Fibroblast of gingiva (primary cell): Measurements from ENCODE around the gene SLC37A3.
"Not testable (repeated sequence)": the region's sequence is repeated elsewhere in the genome, so short reads cannot be mapped to it uniquely, and the experiment has no call there.

Experiments
- DNase-seq: peaks from one replicate; pipeline ENCODE4 v3.0.0-alpha.2; 2011; ENCODE audit warnings: low read depth

Gene SLC37A3, protein sequence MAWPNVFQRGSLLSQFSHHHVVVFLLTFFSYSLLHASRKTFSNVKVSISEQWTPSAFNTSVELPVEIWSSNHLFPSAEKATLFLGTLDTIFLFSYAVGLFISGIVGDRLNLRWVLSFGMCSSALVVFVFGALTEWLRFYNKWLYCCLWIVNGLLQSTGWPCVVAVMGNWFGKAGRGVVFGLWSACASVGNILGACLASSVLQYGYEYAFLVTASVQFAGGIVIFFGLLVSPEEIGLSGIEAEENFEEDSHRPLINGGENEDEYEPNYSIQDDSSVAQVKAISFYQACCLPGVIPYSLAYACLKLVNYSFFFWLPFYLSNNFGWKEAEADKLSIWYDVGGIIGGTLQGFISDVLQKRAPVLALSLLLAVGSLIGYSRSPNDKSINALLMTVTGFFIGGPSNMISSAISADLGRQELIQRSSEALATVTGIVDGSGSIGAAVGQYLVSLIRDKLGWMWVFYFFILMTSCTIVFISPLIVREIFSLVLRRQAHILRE

GRCh38 chr7:140397784-140398750 is at the start of gene SLC37A3:
TSS of gene SLC37A3 (minus strand) at chr7:140398530. CDS start at chr7:140382526, 16,004 bp downstream.
- DNase-seq: peak; percentile 70

GRCh38 chr7:140447841-140448240 is 49.5 kb upstream of the SLC37A3 start:
- DNase-seq: no peak

DNA sequence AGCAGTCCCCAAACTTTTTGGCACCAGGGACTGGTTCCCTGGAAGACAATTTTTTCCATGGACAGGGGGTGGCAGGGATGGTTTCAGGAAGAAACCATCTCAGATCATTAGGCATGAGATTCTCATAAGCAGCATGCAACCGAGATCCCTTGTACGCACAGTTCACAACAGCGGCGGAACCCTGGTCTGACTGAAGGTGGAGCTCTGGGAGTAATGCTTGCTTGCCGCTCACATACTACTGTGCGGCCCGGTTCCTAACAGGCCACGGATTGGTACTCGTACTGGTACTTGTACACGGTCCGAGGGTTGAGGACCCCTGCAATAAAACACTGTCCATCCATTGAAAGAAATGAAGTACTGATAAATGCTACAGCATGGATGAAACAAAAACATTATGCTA is 48.1 kb upstream of the SLC37A3 start:
- DNase-seq: no peak

GRCh38 chr7:140441519-140441918 is 43.2 kb upstream of the SLC37A3 start:
- no peak for DNase-seq

- DNase-seq: no peak
Observed at GRCh38 chr7:140440593-140440992, 42.3 kb upstream of the SLC37A3 start.

DNA sequence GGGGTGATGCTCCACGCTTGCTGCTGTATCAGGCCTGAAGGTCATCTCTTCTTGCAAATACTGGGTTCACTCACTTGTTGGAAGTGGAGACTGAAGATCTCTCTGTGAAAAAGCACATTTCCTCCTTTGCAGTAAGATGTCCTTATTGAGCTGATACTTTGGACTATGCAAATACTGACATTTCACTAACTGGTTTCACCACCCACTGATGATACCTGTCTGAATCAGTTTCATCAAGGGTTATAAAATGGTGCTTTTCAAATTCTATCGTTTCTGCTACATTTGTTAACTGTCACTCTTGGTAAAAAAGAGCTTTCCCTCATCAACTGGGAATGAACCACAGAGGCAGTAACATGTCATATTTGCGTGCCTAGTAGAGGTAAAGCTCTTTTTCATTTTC is 41.0 kb upstream of the SLC37A3 start:
- DNase-seq: no peak

- no peak for DNase-seq
Observed at GRCh38 chr7:140435252-140435895, 37.0 kb upstream of the SLC37A3 start.

- DNase-seq: no peak
Observed at GRCh38 chr7:140433396-140433795, 35.1 kb upstream of the SLC37A3 start.

GRCh38 chr7:140426130-140426529 is 27.8 kb upstream of the SLC37A3 start:
- DNase-seq: no peak

DNA sequence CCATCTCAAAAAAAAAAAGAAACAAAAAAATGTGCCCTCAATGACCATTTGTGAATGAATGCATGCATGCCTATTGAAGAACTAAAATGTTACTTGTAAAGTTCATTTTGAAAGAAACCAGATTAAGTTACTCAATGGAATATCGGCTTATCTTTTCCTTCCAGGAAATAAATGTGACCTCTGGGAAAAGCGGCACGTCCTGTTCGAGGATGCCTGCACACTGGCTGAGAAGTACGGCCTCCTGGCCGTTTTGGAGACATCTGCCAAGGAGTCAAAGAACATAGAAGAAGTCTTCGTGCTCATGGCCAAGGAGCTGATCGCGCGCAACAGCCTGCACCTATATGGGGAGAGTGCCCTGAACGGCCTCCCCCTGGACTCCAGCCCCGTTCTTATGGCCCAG is 27.4 kb upstream of the SLC37A3 start:
- DNase-seq: no peak

DNA sequence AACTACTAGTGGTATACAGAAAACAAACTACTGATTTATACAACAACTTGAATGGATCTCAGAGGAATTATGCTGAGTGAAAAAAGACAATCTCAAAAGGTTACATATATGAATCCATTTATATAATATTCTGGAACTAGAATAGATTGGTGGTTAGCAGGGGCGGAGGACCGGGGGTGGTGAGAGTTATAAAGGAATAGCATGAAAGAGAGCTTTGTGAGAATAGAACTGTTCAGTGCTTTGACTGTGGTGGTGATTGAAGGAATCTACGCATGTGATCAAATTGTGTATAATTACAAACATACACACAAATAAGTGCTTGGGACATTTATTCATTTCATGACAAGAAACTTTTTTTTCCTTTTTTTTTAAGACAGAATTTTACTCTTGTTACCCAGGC is 25.2 kb upstream of the SLC37A3 start:
- no peak for DNase-seq

DNA sequence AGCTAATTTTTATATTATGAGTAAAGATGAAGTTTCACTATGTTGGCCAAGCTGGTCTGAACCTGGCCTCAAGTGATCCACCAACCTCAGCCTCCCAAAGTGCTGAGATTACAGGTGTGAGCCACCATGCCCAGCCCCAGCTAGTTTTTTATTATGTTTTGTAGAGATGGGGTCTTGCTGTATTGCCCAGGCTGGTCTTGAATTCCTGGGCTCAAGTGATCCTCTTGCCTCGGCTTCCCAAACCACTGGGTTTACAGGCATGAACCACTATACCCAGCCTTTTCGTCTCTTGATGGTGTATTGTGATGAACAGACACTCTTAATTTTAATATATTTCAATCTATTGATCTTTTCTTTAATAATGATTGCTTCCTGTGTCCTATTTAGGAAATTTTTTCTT is 23.2 kb upstream of the SLC37A3 start:
- no peak for DNase-seq

GRCh38 chr7:140418653-140419052 is 20.3 kb upstream of the SLC37A3 start:
- no peak for DNase-seq

DNA sequence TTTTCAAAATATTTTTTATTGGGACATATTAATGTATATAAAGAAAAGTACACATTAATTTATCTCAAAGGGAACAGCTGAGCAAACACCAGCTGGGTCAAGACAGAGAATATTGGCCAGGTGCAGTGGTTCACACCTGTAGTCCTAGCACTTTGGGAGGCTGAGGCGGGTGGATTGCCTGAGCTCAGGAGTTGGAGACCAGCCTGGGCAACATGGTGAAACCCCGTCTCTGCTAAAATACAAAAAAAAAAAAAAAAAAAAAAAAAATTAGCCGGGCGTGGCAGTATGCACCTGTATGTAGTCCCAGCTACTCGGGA is 19.8 kb upstream of the SLC37A3 start:
- DNase-seq: not testable (repeated sequence)

DNA sequence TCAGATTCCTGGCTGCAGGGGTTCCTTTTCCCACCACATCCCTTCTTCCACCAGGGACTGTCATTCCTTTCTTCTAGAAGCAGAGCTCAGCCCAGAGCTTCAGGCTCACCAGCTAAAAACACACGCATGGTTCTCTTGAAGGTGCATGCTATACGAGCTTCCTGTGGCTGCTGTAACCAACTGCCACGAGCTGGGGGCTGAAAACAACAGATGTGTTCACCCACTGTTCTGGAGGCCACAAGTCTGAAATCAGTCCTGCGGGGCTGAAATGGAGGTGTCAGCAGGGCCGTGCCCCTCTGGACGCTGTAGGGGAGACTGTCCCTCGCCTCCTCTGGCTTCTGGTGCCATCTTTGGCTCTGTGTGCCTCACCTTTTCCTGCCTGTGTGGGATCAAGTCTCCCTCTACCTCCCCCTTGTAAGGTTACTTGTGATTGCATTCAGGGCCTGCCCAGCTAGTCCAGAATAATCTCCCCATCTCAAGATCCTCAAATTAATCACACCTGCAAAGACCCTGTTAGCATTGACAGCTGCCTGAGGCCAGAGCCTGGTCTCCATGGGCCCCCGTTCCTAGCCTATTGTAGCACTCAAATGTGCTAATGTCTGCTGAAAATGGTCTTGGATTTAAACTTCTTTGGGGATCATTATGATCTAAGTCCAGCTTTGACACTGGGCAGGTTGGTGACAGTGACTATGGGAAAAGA is 19.3 kb upstream of the SLC37A3 start:
- no peak for DNase-seq

DNA sequence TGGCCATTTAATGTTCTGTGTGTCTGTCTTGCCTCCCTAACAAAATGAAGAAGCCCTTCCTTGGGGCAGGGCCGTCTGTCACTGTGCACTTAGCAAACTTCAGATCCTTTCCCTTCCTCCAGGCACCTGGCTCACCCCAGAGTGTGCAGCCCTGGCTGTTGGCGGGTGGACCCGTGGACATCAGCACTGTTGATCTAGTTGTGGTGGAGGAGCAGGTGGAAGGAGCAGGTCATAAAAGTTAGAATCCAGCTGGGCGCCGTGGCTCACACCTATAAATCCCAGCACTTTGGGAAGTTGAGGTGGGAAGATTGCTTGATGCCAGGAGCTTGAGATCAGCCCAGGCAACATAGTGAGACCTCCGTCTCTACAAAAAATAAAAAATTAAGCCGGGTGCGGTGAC is 18.2 kb upstream of the SLC37A3 start:
- no peak for DNase-seq

DNA sequence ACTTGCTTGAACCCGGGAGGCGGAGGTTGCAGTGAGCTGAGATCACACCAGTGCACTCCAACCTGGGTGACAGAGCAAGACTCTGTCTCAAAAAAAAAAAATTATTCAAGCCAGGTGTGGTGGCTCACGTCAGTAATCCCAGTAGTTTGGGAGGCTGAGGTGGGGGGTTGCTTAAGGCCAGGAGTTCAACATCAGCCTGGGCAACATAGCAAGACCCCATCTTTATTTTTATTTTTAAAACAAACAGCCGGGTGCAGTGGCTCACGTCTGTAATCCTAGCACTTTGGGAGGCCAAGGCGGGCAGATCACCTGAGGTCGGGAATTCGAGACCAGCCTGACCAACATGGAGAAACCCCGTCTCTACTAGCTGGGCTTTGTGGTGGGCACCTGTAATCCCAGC is 17.5 kb upstream of the SLC37A3 start:
- DNase-seq: not testable (repeated sequence)

DNA sequence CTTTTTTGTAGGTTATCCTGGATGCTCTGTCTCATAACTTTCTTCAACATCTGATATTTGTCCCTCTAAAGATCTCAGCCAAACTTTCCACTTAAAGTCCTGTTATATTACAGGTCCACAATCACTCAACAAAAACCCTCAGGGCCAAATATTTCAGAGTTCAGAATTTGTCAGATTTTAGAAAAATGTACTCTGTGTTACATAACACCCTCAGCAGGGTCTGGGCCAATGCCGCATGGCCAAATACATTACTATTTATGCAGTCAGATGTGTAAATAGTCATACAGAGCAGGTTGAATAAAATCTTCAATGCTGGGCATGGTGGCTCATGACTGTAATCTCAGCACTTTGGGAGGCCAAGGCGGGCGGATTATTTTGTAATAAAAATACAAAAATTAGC is 17.0 kb upstream of the SLC37A3 start:
- DNase-seq: no peak

DNA sequence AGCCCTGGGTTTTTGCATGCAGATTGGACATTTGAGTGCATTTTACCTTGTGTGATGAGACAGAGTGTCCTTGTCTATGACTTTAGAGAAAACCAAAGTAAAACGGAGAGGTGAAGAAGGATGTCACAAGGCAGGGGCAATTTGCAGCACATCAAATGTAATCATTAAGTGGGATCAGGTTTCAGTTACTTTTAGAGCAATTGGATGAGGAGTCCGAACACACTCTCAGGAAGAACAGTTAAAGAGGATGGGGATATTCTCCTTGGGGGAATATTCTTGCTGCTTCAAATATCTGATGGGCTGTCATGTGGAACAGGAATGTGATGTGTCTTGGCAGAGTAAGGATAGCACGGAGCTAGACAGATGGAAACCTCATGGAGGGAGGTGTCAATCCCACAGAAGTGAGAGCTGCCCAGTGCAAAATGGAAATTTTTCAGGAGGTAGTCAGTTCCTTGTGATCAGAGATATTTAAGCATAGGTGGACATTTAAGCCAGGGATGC is 6.3 kb upstream of the SLC37A3 start:
- DNase-seq: peak; percentile 67

DNA sequence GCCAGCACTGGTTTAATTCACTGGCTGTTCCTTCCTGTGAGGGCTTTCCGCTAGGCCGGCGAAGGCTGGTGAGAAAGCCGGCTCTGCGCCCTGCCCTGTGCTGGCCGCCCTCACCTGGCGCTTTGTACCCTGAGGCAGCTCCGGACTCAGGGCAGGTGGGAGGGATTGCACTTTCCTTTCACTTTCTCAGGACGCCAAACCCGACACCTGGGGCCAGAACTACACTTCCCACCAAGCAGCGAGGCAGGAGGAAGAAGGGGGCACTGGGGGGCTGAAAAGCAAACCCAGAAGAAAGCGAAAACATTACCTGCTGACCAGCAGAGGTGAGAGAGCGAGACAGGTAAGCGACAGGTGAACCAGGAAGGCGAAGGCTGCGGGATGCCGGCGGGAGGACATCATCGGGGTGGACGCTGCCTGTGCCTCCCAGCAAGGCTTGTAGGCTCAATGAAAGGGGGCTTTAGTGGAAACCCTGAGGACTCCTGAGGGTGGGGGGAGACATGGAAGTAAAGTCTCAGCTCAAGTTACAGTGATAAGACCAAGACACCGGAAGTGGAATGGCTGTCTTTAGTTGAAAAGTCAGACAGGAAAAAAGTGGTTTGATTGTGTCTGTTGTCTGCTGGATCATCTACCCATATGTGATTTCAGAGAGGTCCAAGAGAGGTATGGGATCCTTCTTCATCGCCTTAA is 5.7 kb upstream of the SLC37A3 start, which contains the start of gene RAB19:
Gene RAB19, plus strand, starts transcription at position 181 of the 687 bp plus-strand sequence. CDS start 3,589 bp downstream, outside the sequence.
- DNase-seq: no peak
